GM12872 (cell line): ENCODE results near the gene PLPPR1.

ENCODE experiments used
- TF ChIP-seq, protein P1 (sequence below): IDR thresholded peaks from 3 replicates; pipeline ENCODE4 v1.5.1; 2011; ENCODE audit warnings: low read depth, mild to moderate bottlenecking, low read length, moderate library complexity; ENCODE audit not compliant: insufficient read depth

The PLPPR1 gene

DNA sequence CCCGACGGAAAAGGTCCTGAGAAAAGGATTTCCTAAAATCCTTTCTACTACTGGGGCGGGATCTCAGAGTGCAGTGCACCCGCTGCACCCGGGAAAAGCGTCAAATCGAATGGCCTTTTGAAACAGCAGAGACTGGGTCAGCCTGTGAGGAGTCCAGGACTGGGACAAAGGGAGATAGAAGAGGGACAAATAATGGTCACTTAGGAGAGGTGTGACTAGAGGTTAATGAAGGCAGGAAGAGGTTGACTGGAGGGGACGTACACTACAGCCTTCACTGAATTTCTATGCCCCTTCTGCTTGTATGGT lies 1.5 kb downstream of the PLPPR1 start:
- TF ChIP-seq, protein P1, sequence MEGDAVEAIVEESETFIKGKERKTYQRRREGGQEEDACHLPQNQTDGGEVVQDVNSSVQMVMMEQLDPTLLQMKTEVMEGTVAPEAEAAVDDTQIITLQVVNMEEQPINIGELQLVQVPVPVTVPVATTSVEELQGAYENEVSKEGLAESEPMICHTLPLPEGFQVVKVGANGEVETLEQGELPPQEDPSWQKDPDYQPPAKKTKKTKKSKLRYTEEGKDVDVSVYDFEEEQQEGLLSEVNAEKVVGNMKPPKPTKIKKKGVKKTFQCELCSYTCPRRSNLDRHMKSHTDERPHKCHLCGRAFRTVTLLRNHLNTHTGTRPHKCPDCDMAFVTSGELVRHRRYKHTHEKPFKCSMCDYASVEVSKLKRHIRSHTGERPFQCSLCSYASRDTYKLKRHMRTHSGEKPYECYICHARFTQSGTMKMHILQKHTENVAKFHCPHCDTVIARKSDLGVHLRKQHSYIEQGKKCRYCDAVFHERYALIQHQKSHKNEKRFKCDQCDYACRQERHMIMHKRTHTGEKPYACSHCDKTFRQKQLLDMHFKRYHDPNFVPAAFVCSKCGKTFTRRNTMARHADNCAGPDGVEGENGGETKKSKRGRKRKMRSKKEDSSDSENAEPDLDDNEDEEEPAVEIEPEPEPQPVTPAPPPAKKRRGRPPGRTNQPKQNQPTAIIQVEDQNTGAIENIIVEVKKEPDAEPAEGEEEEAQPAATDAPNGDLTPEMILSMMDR = no peak

DNA sequence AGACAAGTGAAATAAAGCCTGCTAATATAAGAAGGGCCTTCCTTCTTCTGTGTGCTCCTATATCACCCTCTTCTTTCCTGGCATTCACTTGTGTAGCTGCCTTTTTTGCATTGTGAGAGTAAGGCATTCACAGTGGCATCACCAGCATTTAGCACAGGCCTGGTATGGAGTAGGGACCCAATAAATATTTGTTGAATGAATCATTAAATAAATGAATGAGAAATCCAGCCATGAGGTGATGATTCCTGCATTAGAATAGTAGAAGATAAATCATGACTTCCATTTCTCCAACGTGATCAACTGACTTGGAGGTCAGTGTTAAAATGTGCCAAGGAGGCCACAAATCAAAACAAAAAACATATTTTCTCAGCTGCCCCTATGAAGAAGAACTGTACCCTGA lies 3.9 kb downstream of the PLPPR1 start:
- TF ChIP-seq, protein P1 = no peak

DNA sequence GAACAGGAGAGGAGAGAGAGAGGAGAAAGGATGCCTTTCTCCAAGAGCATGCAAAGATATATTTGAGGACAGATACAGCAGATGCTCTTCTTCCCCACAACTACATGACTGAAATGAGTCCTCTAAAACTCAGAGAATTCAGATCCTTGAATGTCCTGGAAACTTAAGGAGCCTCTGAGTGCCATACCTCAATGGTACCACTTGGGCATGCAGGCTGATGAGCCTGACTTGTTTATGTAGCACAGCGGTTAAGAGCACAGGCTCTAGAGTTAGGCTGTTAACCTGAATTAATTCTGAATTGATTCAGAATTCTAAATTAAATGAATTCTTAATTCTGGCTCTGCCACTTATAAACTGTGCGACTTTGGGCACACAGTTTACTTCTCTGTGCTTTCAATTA lies 5.7 kb downstream of the PLPPR1 start:
- TF ChIP-seq, protein P1 = no peak

DNA sequence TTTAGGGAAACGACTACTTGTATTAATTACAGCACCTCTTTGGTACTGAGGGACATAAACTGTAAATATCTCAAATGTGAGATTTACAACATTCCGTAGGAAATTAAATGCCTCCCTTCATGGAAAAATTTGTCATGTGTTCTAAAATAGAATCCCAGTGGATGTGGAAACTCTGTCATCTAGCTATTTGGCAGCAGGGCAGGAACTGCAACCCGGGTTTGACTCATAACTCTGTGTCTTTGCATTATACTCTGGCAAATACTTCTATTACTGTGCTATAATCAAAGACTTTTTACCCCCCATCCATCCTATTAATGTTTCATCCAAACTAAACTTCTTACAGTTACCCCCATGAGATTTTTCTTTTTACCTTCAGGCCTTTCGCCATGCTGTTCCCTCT lies 6.6 kb downstream of the PLPPR1 start:
- TF ChIP-seq, protein P1 = no peak

DNA sequence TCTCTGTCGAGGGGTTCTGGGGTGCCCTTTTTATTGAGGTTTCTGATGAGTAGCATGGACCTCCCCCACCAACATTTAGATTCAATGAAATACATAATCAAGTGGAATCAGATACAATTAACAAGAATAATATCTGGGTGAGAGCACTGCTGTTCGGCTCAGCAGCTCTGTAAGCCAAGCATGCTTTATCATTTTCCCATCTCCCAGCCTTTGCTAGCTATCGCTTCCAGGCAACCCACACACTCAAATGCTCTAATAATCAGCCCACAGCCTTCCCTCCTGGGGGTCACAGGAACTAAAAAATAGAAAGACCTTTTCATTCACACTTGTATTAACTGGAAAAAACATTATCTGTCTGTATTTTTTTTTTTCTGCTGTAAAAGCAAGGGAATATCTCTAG lies 8.9 kb downstream of the PLPPR1 start:
- TF ChIP-seq, protein P1 = no peak

DNA sequence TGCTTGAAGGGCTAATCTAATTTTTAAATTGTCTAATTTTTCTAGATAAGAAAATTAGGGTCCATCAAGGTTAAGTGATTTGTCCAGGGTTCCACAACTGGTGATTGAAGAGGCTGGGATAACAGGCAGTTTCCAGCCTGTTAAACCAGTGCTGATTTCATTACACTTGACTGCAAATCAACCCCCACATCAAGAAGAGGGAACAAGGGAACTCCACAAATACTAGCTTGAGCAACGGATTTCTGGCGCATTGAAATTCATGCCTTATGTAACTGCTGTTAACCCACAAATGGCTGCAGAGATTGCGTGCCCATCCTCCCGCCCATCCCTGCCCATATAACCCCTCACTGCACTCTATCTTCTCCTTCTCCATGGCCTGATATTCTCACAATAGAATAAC lies 10.0 kb downstream of the PLPPR1 start:
- TF ChIP-seq, protein P1 = no peak

DNA sequence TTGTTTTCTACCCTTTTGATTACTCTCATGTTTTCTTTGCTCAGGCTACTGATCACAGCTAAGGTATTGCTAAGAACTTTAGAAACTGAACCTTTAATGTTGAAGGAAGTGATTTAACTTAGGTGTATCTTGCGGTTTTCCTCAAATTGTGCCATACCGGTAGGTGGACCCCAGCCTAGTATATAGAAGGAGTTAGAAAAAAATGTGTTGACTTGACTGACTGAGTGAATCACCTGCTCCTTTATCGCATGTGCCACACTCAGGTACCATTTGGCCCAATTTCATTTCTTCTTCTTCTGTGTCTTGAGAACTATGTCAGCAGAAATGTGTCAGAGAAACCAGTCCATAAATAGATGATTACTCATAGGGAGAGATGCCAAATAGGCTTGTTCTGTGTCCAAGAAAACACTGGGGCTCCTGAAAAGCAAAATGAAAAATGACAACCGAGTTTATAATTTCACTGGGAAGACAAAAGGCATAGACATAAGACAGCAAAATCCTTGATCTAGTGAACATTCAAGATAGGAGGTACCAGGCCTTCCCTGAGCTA lies 19.4 kb downstream of the PLPPR1 start:
- TF ChIP-seq, protein P1 = no peak

DNA sequence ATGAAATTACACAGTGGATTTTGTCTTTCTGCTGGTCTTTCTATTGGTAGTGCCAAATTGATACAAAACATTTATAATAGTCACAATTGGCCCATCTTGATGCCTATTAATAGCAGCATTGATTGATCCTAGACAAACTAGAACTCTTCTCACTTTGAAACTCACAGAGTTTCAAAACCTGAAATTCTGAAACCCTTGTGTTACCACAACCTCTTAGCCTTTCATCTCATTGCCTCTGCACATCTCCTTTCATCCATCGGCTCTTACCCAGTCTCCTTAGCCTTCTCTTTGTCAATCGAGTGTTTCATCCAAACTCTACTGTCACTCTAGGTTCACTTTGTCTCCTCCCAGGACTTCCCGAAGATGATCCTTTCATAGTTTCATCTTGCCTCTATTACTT lies 22.1 kb downstream of the PLPPR1 start:
- TF ChIP-seq, protein P1 = no peak
